Fibroblast of lung (primary cell): ENCODE results near the gene QSOX1. TPM values are rescaled to one million over a fixed set of nuclear protein-coding genes. Genes with fewer than 3 reads are reported as not detected.

Experiments used
- DNase-seq, 2 donors: peaks; one replicate each; pipeline versions ENCODE4 v3.0.0 to v3.0.0-alpha.2; 2010; ENCODE audit warnings: low read depth in 2 of 2
- H2AFZ ChIP-seq: 2 replicates; pipeline ENCODE4 v1.5.1; 2012; ENCODE audit warnings: low read length, control low read depth, inconsistent platforms
- H3K27ac ChIP-seq: 2 replicates; pipeline ENCODE4 v1.5.1; 2011; ENCODE audit warnings: low read length, control low read depth; ENCODE audit not compliant: insufficient read depth
- H3K27me3 ChIP-seq: 2 replicates; pipeline ENCODE4 v1.5.1; 2011; ENCODE audit warnings: mild to moderate bottlenecking, low read length; ENCODE audit not compliant: control insufficient read depth, insufficient read depth
- H3K36me3 ChIP-seq: 2 replicates; pipeline ENCODE4 v1.5.1; 2011; ENCODE audit warnings: low read length; ENCODE audit not compliant: control insufficient read depth, insufficient read depth
- H3K4me1 ChIP-seq: 2 replicates; pipeline ENCODE4 v1.5.1; 2011; ENCODE audit warnings: low read length; ENCODE audit not compliant: control insufficient read depth, insufficient read depth; ENCODE audit errors: extremely low read depth
- H3K4me2 ChIP-seq: 2 replicates; pipeline ENCODE4 v1.5.1; 2011; ENCODE audit warnings: low read length, control low read depth; ENCODE audit not compliant: insufficient read depth; ENCODE audit errors: extremely low read depth
- H3K4me3 ChIP-seq, 4 experiments: fragments of 200-600 bp in 1 of 4; sonication (generic) in 1 of 4; replicated peaks in 1 of 4; 2 replicates each; pipeline ENCODE4 v1.5.1; 2011 to 2016; ENCODE audit warnings: low read length in 4 of 4, low read depth in 3 of 4, mild to moderate bottlenecking in 3 of 4, control low read depth in 2 of 4, inconsistent platforms in 1 of 4, mixed read lengths in 1 of 4; ENCODE audit not compliant: insufficient read depth in 1 of 4; ENCODE audit errors: control extremely low read depth in 1 of 4
- H3K79me2 ChIP-seq: 2 replicates; pipeline ENCODE4 v1.5.1; 2012; ENCODE audit warnings: mild to moderate bottlenecking, low read length, inconsistent platforms; ENCODE audit not compliant: control insufficient read depth, insufficient read depth
- H3K9ac ChIP-seq: 2 replicates; pipeline ENCODE4 v1.5.1; 2011; ENCODE audit warnings: mild to moderate bottlenecking, low read length, control low read depth; ENCODE audit not compliant: insufficient read depth
- H3K9me3 ChIP-seq: 2 replicates; pipeline ENCODE4 v1.5.1; 2012; ENCODE audit warnings: low read depth, low read length; ENCODE audit not compliant: control insufficient read depth, insufficient read depth
- H4K20me1 ChIP-seq: 2 replicates; pipeline ENCODE4 v1.5.1; 2011; ENCODE audit warnings: low read length; ENCODE audit not compliant: control insufficient read depth, insufficient read depth; ENCODE audit errors: extremely low read depth
- EZH2 ChIP-seq: IDR thresholded peaks from 2 replicates; pipeline ENCODE4 v1.5.1; 2012; ENCODE audit warnings: low read length, control low read depth, mild to moderate bottlenecking; ENCODE audit errors: missing control alignments
- polyA plus RNA-seq, 2 donors: library from polyadenylated mRNA; depleted of rRNA in 1 of 2; stranded (reverse) in 1 of 2; unstranded in 1 of 2; fragments of >200 nt; gene quantifications; 2 replicates each; pipeline ENCODE4 v1.2.1, GENCODE V29; 2011 to 2012; ENCODE audit warnings: missing spikeins in 1 of 2
- total RNA-seq: library from RNA; depleted of rRNA; stranded (reverse); fragments of >200 nt; gene quantifications from 2 replicates; pipeline ENCODE4 v1.2.1, GENCODE V29; 2014
- TF ChIP-seq, protein P1 (sequence below), 2 donors: IDR thresholded peaks in 1 of 2; conservative IDR thresholded peaks in 1 of 2; 1 replicate in 1 of 2; 2 replicates in 1 of 2; pipeline ENCODE4 v1.5.1; 2011 to 2012; ENCODE audit warnings: low read length in 2 of 2, control low read depth in 1 of 2, inconsistent platforms in 1 of 2, low read depth in 1 of 2, mild to moderate bottlenecking in 1 of 2

QSOX1 gene
- total and polyA plus RNA-seq, 2 donors (not counting 1 experiment from before 2014, with no cell fraction given), result 799 to 1,312 TPM

GRCh38 chr1:180224902-180225301, 70.2 kb downstream of the QSOX1 start:
- H3K4me3 ChIP-seq, result no peak overlapping the region
- H4K20me1 ChIP-seq, result no peaks in the 10 kb centered on the region
- no peak overlapping the region for H3K27ac ChIP-seq
- no peaks in the 10 kb centered on the region for H3K36me3 ChIP-seq
- H3K79me2 ChIP-seq, result no peaks in the 10 kb centered on the region
- H3K27me3 ChIP-seq, result peaks cover 41% of the 10 kb centered on the region
- H3K4me1 ChIP-seq, result peaks cover 4% of the 10 kb centered on the region
- H2AFZ ChIP-seq, result no peak overlapping the region
- no peak for DNase-seq
- H3K9ac ChIP-seq, result no peak overlapping the region
- H3K4me2 ChIP-seq, result no peak overlapping the region
- no peaks in the 10 kb centered on the region for H3K9me3 ChIP-seq
- TF ChIP-seq, protein P1, sequence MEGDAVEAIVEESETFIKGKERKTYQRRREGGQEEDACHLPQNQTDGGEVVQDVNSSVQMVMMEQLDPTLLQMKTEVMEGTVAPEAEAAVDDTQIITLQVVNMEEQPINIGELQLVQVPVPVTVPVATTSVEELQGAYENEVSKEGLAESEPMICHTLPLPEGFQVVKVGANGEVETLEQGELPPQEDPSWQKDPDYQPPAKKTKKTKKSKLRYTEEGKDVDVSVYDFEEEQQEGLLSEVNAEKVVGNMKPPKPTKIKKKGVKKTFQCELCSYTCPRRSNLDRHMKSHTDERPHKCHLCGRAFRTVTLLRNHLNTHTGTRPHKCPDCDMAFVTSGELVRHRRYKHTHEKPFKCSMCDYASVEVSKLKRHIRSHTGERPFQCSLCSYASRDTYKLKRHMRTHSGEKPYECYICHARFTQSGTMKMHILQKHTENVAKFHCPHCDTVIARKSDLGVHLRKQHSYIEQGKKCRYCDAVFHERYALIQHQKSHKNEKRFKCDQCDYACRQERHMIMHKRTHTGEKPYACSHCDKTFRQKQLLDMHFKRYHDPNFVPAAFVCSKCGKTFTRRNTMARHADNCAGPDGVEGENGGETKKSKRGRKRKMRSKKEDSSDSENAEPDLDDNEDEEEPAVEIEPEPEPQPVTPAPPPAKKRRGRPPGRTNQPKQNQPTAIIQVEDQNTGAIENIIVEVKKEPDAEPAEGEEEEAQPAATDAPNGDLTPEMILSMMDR (conservative IDR thresholded peaks at IDR 0.05 in 1 of 2, IDR thresholded peaks at IDR 0.05 in 1 of 2; ENCODE audit: low read depth in 1 of 2, low read length in 2 of 2), result no peak
- TF ChIP-seq EZH2, result no peak

DNA sequence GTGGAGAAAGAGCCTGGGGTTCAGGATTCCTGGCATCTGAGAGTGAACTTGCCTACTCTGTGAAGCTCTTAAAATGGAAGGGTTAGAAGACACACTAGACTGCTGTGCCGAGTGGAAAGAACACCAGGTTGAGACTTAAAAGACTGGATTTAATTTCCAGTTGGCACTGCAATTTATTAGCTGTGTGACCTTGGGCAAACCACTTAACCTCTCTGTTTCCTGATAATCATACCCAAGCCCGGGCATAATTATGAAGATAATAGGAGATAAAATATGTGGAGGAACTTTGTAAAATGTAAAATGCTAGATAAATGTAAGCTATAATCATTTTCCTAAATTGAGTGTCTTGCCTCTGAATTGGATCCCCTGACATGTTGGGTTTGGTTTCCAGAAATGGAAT, 70.7 kb downstream of the QSOX1 start:
- peaks cover 4% of the 10 kb centered on the region for H3K4me1 ChIP-seq
- H2AFZ ChIP-seq, result no peak overlapping the region
- no peak for DNase-seq
- peaks cover 41% of the 10 kb centered on the region for H3K27me3 ChIP-seq
- no peak overlapping the region for H3K9ac ChIP-seq
- TF ChIP-seq, protein P1 (conservative IDR thresholded peaks at IDR 0.05 in 1 of 2, IDR thresholded peaks at IDR 0.05 in 1 of 2; ENCODE audit: low read depth in 1 of 2, low read length in 2 of 2), result no peak
- TF ChIP-seq EZH2, result no peak
- no peaks in the 10 kb centered on the region for H3K36me3 ChIP-seq
- H4K20me1 ChIP-seq, result no peaks in the 10 kb centered on the region
- H3K9me3 ChIP-seq, result no peaks in the 10 kb centered on the region
- no peak overlapping the region for H3K4me2 ChIP-seq
- no peak overlapping the region for H3K27ac ChIP-seq
- no peaks in the 10 kb centered on the region for H3K79me2 ChIP-seq
- H3K4me3 ChIP-seq, result no peak overlapping the region

DNA sequence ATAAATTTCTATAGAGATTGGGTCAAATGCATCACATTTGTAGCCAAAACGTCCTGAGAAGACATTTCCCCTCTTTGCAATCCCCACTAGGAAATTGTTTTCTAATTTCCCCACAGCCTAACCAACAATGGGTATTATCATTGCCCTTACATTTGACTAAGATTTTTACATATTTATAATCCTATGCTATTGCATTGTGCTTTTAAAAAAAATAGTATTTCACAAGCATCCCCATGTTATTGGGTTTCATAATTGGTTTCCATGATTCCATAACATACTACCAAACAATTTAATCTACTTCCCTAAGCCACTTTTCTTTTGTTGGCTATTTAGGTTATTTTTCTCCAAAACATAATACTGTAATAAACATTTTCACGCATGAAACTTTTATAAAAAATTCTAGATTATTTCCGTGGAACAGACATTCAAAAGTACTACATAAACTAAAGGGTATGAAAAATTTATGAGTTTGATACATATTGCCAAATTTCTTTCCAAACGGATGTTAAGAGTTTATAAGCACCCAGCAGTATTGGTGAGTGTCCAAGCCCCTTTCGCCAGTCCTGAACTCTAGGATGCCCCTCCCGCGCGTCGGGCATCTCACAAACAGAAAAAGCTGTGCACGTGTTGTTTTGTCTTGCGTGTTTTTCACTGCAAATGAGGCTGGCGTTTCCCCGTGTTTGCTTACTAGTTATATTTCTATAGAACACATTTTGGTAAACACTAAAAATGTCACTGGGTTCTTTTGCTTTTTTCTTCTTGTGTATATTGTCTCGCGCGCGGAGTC, 73.4 kb downstream of the QSOX1 start:
- Histone ChIP-seq H3K36me3 (no peaks in the 10 kb centered on the region), H2AFZ (no peak overlapping the region), H3K4me1 (peaks cover 9% of the 10 kb centered on the region), H3K27ac (no peak overlapping the region), H4K20me1 (no peaks in the 10 kb centered on the region), H3K27me3 (peaks cover 51% of the 10 kb centered on the region), H3K79me2 (no peaks in the 10 kb centered on the region), H3K9ac (no peak overlapping the region), H3K4me2 (no peak overlapping the region), H3K9me3 (no peaks in the 10 kb centered on the region), H3K4me3 (no peak overlapping the region)
- TF ChIP-seq, protein P1 (conservative IDR thresholded peaks at IDR 0.05 in 1 of 2, IDR thresholded peaks at IDR 0.05 in 1 of 2; ENCODE audit: low read depth in 1 of 2, low read length in 2 of 2), result no peak
- TF ChIP-seq EZH2, result no peak
- DNase-seq, result no peak
